Activated naive CD4-positive, alpha-beta T cell treated with anti-CD3 and anti-CD28 coated beads, Interleukin-2, amount 50 U/mL, for 72 hours (primary cell): Measurements from ENCODE around the gene MLPH. TPM values are rescaled to one million over a fixed set of nuclear protein-coding genes. Genes with fewer than 3 reads are reported as not detected.
"Not testable (repeated sequence)": the region's sequence is repeated elsewhere in the genome, so short reads cannot be mapped to it uniquely, and the experiment has no call there.

Source experiments
- ATAC-seq, 2 donors: fragments of 150-1000 bp; cut with Tn5 transposase; 2 replicates each; pipeline ENCODE4 v1.10.0; 2021; ENCODE audit warnings: mild to moderate bottlenecking in 2 of 2, moderate library complexity in 2 of 2
- DNase-seq, 2 donors: peaks; one replicate each; pipeline ENCODE4 v3.0.0; 2021 to 2022; ENCODE audit warnings: low spot score in 2 of 2
- H3K27ac Mint-ChIP-seq, 2 donors: one replicate each; pipeline ENCODE4 v1.8.0; 2022; ENCODE audit warnings: mild to moderate bottlenecking in 2 of 2, mixed read lengths in 2 of 2
- H3K36me3 Mint-ChIP-seq, 2 donors: one replicate each; pipeline ENCODE4 v1.8.0; 2022; ENCODE audit warnings: mixed read lengths in 2 of 2
- H3K9me3 Mint-ChIP-seq, 2 donors: one replicate each; pipeline ENCODE4 v1.8.0; 2022; ENCODE audit warnings: mixed read lengths in 2 of 2
- total RNA-seq, 2 donors: library from RNA; stranded (reverse); gene quantifications; one replicate each; pipeline ENCODE4 v1.2.3, GENCODE V29; 2022

Gene MLPH
- total RNA-seq, 2 donors from 2014 or later = not detected

DNA sequence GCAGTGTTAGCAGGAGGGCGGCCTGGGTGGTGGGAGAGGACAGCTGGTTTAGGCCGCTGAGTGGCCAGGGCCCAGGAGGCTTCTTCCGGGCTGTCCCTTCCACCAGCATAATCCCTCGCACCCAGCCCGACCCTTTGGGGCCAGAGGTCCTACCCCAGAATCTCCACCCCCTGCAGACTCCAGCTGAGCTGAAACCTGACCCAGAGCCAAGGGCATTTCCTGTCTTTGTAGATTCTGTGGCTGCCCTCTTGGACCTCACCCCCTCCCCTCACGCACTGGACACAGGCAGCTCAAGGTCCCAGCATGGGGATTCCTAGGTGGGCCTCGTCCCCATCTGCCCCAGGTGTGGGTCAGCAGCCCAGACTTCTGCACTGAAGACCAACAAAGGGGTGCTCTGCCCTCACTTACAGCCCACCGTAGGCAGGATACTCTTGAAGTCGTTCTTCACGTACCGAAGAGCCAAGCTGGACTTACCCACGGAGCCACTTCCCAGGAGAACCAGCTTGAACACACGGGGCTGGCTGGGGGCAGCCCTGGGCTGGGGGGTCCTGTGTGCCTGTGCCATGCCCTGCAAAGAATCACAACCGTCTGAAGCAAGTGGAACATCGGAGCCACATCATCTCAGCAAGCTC lies 98.7 kb downstream of the MLPH start:
- Mint-ChIP-seq H3K27ac (no peak overlapping the region), H3K9me3 (no peaks in the 10 kb centered on the region), H3K36me3 (no peaks in the 10 kb centered on the region)
- no peak for ATAC-seq
- DNase-seq = no peak

DNA sequence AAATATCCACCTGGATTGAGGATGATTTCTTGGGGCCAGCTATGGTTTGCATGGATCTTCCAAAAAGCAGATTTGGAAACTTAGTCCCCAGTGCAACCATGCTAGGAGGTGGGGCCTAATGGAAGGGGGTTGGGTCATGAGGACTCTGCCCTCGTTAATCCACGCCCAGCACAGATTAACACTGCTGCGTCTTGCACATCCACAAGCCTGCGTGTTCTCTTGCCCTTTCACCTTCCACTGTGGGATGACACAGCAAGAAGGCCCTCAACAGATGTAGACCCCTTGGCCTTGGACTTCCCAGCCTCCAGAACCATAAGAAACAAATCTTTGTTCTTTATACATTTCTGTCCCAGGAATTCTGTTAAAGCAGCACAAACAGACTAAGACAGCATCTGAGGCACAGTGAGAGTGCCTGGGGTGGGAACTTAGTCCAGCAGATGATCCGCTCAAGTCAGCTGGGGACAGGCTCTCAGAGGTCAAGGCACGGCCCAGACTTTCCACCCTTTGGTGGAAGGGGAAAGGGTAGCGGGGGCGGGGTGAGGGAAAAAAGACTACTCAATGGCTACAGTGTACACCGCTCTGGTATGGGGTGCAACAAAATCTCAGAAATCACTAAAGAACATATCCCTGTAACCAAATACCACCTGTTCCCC lies 101.1 kb downstream of the MLPH start:
- no peak for ATAC-seq
- no peak overlapping the region for H3K27ac Mint-ChIP-seq
- no peaks in the 10 kb centered on the region for H3K36me3 Mint-ChIP-seq
- no peaks in the 10 kb centered on the region for H3K9me3 Mint-ChIP-seq
- no peak for DNase-seq

DNA sequence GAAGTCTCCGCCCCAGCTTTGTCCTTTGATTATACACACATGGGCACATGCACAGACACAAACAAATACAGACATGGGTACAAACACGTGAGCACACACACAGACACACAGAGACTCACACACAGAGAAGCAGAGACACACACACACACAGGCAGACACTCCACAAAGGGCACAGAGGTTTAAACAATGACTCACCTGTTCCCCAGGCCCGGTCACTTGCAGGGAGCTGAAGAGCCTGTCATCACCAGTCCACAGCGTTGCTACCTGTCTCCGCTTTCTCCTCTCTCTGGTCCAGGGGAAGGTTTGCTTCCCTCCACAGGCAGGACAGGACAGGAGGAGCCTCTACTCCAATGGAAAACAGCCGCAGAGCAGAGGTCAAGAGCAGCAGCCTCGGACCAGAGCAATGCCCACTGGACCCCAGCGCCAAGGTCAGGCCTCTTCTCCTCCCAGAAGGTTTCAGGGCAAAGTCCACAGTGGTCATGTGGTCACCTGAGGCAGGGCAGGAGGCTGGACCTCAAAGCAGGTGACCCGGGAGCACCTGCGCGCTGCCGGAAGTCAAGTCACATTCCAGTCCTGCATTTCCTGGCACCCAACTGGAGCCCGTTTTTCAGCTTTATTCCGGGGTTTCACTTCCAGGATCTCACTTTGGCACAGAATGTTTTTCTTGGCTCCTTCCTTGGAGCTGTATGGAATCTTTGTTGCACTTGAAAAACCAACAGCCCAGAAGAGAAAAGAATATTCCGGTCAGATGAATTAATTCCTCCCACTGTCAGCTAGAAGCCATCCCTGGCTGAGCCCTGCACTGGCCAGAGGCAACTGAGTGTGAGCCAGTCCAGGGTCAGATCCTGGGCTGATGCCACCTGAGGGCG lies 103.5 kb downstream of the MLPH start, which contains the start of gene RAB17:
TSS of gene RAB17 (minus strand) at position 463 of the 869 bp plus-strand sequence. CDS start 4,580 bp downstream, outside the sequence.
- Mint-ChIP-seq H3K27ac (peak within 1 kb of the TSS in 1 of 2 donors; percentile 16), H3K36me3 (no peaks in the 10 kb centered on the region), H3K9me3 (no peaks in the 10 kb centered on the region)
- DNase-seq = no peak
- peak in 1 of 2 donors; percentile 59 for ATAC-seq

DNA sequence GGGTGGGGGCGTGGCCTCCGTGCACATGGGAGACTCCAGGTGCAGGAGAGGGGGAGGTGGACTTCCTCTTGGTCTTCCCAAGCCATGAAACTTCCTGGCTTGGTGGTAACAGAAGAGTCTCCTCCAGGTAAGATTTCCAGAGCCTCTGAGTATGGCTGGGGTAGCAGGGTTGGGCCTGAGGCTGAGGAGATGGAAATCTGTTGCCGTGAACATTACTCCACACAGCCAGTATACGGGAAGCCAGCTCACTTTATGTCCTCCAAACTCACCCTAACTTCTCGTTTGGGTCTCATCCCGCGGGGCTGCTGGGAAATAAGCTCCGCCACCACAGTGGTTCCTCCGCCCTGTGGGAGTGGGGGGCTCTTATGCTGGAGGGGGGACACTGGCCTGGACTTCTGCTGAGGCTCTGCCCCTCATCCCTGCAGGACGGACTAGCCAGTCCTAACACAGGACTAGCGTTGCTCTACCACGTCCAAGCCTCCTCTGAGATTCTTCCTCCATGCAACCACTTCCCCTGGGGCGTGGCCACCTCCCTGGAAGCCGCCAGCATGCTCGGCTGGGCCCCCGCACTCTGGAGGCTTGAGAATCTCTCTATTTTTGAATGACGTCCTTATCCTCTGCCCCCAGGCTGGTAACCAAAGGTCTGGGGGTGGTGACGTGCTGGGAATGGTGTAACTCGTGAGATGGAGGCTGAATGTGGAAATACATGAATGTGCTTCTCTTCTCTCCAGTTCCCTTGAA lies 104.3 kb downstream of the MLPH start:
- peak overlapping the region in 1 of 2 donors; percentile 16 for H3K27ac Mint-ChIP-seq
- DNase-seq (no peak), ATAC-seq (peak in 1 of 2 donors; percentile 29)
- no peaks in the 10 kb centered on the region for H3K36me3 Mint-ChIP-seq
- no peaks in the 10 kb centered on the region for H3K9me3 Mint-ChIP-seq

DNA sequence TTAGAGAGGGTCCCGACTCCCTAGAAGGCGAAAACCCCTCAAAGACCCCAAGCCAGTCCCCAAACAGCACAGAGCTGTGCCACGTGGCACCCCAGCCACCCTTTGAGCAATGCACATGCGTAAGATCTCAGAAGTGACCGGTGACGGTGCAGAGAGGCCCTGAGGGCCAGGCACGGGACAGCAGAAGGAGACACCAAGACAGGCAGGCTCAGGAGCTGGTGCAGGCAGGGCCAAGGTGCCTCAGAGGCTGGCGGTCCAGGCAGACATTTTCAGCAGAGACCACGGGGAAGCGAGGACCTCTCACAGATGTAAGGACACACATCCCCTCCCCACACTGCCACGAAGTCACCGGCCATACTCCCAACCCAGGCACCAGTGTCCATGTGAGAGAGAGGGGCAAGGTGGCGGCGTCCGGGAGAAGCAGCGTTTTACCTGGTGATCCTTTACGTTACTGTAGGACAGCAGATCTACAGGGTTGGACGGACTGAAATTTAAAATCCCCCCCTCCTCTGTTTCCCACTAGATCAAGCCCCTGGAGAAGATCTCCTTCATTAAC lies 105.5 kb downstream of the MLPH start:
- no peaks in the 10 kb centered on the region for H3K9me3 Mint-ChIP-seq
- no peak overlapping the region for H3K27ac Mint-ChIP-seq
- H3K36me3 Mint-ChIP-seq = no peaks in the 10 kb centered on the region
- ATAC-seq (no peak), DNase-seq (no peak)

DNA sequence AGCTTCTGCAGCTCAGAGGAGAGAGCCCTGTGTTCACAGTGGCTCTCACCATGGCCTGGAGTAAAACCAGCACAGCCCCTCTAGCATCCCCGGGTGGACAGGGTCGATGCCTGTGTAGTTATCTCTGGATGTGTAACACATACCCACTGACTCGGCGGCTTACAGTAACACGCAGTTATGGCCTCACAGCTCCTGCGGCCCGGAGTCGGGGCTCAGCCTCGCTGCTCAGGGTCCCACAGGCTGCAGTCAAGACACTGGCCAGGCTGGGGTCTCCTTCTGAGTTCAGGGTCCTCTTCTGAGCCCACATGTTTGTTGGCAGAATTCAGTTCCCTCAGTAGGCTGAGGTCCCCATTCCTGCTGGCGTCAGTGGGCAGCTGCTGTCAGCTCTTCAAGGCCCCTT lies 106.0 kb downstream of the MLPH start:
- no peaks in the 10 kb centered on the region for H3K36me3 Mint-ChIP-seq
- H3K27ac Mint-ChIP-seq = no peak overlapping the region
- no peaks in the 10 kb centered on the region for H3K9me3 Mint-ChIP-seq

DNA sequence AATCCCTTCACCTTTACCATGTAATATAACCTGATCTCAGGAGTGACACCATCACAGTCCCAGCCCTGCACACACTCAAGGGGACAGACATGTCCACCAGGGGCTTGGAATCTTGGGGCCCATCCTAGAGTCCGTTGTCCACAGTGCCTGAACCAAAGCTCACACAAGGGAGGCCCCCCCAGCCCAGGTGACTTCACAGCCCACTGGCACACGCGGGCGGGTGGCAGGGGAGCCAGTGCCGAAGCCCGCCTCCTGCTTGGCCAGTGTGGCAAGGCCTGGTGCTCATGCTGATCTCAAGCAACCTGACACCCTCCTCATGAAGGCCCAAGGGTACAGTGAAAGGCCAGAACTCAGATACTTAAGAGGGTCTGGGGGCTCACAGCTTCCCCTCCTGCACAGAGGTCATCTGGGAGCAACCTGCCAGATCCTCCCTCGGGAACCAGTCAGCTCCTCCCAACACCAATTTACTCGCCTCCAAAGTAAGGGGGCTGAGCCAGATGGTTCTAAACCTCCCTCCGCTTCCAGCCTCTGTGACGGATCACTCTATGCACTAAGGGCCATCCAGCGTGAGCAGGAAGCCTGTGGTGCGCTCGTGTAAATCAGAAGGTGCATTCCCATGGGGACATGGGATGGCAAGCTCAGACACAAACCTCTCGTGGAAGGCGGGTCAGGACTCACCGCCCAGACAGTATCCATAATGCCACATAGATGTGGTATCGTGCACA lies 106.7 kb downstream of the MLPH start:
- Mint-ChIP-seq H3K27ac (no peak overlapping the region), H3K9me3 (no peaks in the 10 kb centered on the region), H3K36me3 (no peaks in the 10 kb centered on the region)
- DNase-seq (no peak), ATAC-seq (no peak)

More for the DNA sequence above, 106.0 kb downstream of the MLPH start:
- DNase-seq (no peak), ATAC-seq (no peak)

DNA sequence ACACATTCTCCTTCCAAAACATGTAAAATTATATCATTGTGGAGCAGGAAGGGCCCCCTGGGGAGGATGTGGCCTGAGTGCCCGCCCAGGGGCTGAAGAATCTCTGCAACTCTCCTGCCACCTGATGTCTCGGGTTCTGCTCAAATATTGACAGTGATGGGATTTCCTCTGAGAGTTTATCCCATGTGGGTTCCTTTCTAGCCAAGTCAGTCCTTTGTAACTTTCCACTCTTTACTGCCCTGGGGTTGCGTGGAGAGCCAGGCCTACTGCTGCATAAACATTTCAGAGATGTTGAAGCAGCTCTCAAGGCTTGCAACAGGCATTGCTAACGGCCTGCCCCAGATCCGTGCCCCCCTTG lies 107.4 kb downstream of the MLPH start:
- ATAC-seq = no peak

DNA sequence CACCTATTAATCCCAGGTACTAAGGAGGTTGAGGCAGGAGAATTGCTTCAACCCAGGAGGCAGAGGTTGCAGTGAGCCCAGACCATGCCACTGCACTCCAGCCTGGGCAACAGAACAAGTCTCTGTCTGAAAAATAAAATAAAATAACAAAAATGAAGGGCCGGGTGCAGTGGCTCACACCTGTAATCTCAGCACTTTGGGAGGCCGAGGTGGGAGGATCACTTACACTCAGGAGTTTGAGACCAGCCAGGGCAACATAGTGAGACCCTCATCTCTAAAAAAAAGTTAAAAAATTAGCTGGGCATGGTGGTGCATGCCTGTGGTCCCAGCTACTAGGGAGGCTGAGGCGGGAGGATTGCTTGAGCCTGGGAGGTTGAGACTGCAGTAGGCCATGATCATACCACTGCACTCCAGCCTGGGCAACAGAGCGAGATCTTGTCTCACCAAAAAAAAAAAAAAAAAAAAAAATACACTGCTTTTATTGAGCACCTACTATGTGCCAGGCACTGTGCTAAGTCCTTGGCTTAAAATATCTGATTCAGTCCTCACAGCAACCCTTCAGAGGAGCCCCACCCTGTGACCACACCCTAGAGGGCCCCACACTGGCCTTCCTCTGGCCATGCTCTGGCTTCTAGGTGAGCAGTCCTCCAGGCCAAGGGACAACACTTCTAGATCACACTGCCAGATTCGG lies 108.9 kb downstream of the MLPH start:
- H3K36me3 Mint-ChIP-seq, ATAC-seq: not testable (repeated sequence)

More for the DNA sequence above, 107.4 kb downstream of the MLPH start:
- no peaks in the 10 kb centered on the region for H3K9me3 Mint-ChIP-seq
- H3K27ac Mint-ChIP-seq = no peak overlapping the region
- DNase-seq = no peak
- no peaks in the 10 kb centered on the region for H3K36me3 Mint-ChIP-seq

DNA sequence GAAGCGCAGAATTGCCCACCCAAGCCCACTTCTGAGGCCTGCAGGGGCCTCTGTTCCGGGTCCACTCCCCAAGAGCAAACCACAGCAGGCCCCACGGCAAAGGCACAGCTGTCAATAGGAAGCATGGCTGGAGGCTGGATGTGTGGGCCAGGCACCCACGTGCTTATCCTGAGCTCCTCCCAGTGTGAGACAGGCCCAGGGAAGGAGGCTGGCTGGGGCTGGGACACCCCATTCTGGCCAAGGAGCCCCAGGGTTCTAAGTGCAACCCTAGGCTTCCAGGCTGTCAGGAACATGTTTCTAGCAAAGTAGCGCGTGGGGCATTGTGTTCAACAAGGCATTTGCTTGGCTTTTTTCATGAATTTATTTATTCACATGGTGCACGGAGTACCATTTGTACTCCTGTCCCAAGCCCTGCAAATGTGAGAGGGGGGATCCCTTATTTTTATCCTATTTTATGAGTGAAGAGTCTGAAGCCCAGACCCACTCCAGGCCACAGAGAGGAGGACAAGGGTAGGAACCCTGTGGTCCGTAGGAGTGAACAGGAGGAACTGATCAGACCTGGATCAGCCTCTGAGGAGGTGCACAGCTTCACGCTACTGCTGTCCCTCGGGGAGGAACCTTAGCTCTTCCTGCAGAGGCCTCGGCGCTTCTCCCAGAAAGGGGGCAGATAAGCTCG lies 109.6 kb downstream of the MLPH start:
- H3K36me3 Mint-ChIP-seq = no peaks in the 10 kb centered on the region
- H3K9me3 Mint-ChIP-seq = no peaks in the 10 kb centered on the region
- peak overlapping the region in 1 of 2 donors; percentile 74 for H3K27ac Mint-ChIP-seq
- no peak for DNase-seq
- ATAC-seq = no peak

More for the DNA sequence above, 108.9 kb downstream of the MLPH start:
- H3K27ac Mint-ChIP-seq = peak overlapping the region in 1 of 2 donors; percentile 74
- DNase-seq, H3K9me3 Mint-ChIP-seq: not testable (repeated sequence)

DNA sequence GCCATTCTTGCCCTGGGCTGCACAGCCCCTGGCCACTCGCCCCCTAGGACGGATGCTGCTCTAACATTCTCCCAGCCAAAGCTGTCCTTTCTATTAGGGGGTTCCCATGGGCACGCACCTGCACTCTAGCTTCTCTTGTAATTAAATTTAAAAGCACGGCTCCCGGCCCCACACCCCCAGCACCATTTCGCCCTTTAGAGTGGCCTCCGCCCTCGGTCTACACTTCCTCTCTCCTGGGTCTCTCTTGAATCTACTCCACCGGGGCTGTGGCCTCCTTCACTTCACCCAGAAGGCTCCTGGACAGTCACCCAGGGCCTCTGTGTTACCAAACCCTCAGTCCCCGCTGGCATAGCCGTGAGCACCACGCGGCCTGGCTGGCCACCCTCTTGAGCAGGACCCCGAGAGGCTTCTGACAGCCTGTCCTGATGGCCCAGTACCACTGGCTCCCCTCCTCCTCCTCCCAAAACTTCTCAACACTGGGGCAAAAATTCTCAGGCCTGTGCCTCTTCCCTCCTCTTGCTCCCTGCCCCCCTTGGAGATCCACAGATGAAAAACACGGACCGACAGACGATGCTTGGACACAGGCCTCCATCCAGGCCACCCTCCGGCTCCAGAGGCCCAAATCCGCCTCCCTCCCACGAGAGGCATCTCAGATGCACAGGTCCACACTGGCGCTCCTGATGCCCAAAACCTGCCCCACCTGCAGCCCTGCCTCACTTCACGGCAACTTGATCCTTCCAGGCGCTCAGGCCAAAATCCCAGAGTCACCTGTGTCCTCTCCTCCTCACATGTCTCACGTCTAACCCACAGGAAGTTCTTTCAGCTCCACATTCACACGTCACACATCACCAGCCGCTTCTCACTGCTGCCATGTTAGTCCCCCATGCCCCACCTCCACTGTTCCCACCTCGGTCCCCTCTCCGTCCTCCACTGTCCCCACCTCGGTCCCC lies 110.4 kb downstream of the MLPH start:
- Mint-ChIP-seq H3K9me3 (no peaks in the 10 kb centered on the region), H3K36me3 (no peaks in the 10 kb centered on the region), H3K27ac (peak overlapping the region in 1 of 2 donors; percentile 86)
- no peak for DNase-seq
- ATAC-seq = no peak

DNA sequence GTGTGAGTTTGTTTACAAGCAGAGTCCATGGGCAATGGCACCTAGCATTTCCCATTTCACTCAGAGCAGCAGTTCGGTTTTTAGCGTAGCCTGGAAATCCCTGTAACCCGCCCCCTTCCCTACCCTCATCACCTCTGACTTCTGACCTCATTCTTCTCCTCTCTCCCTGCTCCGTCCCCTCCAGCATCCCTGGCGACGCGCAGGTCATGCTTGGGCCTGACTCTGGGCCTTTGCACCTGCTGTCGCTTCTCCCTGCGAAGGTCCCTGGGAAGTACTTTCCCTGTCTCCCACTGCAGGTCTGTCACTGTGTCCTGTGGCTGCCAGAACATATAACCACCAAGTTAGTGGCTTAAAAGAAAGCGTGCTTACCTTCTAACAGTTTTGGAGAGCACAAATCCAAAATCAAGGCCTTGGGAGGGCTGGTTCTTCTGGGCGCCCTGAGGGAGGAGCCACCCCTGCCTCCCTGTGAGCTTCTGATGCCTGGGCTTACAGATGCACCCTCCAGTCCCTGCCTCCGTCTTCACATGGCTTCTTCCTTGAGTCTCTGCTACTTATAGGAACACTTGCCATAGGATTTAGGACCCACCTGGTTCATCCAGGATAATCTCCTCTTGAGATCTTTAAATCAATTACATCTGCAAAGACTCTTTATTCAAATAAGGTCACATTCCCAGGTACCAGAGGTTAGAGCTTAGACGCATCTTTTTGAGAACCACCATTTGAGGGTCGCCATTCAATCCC lies 111.6 kb downstream of the MLPH start:
- peak overlapping the region in 1 of 2 donors; percentile 65 for H3K27ac Mint-ChIP-seq
- H3K36me3 Mint-ChIP-seq = no peaks in the 10 kb centered on the region
- ATAC-seq (no peak), DNase-seq (no peak)
- no peaks in the 10 kb centered on the region for H3K9me3 Mint-ChIP-seq

DNA sequence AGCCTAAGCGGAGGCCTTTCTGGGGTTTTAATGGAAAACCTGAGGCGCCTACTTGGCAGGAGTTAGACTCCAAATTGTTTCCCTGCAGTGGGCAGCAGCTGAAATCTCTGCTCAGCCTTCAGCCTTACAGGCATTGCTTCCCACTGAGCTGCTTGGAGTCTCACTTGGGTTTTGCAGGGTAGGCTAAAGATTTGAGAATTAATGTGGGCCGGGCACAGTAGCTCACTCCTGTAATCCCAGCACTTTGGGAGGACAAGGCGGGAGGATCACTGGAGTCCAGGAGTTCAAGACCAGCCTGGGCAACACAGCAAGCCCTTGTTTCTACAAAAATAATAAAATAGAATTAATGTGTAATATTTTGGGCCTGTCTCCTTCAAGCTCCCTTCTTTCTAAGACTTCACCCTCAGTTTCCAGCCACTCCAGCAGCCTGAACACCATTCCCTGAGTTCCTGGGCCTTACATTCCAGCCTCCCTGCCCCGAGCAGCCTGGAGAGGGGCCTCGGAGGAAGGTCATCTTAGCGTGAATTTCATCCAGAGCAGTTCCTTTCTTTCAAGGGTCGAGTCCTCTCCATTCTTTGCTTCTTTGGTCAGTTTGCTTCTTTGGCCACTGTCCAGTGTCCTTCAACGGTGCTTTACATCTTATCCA lies 112.5 kb downstream of the MLPH start:
- H3K27ac Mint-ChIP-seq = no peak overlapping the region
- H3K36me3 Mint-ChIP-seq = no peaks in the 10 kb centered on the region
- H3K9me3 Mint-ChIP-seq = no peaks in the 10 kb centered on the region
- DNase-seq (no peak), ATAC-seq (no peak)
